ENCODE results near the gene KANK4. TPM values are rescaled to one million over a fixed set of nuclear protein-coding genes. Genes with fewer than 3 reads are reported as not detected.

KANK4 gene
- polyA plus RNA-seq, 4 donors: 19.3 to 45.3 (median 20.4) TPM

GRCh38 chr1:62307895-62308492, 11.2 kb downstream of the KANK4 start:
- no peak for DNase-seq (ENCODE audit: low read depth in 4 of 4, low spot score in 3 of 4)

- DNase-seq (ENCODE audit: low read depth in 4 of 4, low spot score in 3 of 4): no peak
Measured at GRCh38 chr1:62307446-62307845, 11.8 kb downstream of the KANK4 start.

DNA sequence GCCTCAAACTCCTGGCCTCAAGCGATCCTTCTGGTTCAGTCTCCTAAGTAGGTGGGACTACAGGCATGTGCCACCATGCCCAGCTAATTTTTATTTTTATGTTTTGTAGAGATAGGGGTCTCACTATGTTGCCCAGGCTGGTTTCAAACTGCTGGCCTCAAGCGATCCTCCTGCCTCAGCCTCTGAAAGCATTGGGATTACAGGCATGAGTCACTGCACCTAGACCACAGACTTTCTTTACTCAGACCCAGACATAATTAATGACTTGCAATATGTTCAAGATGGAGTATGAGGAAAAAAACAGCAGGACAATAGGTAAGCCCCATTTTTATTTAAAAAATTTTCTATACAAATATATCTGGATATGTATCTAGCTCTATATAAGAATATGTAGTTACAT, 13.2 kb downstream of the KANK4 start:
- DNase-seq (ENCODE audit: low read depth in 4 of 4, low spot score in 3 of 4): no peak

- no peak for DNase-seq (ENCODE audit: low read depth in 4 of 4, low spot score in 3 of 4)
Measured at GRCh38 chr1:62304975-62305374, 14.3 kb downstream of the KANK4 start.

GRCh38 chr1:62304515-62304914, 14.7 kb downstream of the KANK4 start:
- DNase-seq (ENCODE audit: low read depth in 4 of 4, low spot score in 3 of 4): no peak

DNA sequence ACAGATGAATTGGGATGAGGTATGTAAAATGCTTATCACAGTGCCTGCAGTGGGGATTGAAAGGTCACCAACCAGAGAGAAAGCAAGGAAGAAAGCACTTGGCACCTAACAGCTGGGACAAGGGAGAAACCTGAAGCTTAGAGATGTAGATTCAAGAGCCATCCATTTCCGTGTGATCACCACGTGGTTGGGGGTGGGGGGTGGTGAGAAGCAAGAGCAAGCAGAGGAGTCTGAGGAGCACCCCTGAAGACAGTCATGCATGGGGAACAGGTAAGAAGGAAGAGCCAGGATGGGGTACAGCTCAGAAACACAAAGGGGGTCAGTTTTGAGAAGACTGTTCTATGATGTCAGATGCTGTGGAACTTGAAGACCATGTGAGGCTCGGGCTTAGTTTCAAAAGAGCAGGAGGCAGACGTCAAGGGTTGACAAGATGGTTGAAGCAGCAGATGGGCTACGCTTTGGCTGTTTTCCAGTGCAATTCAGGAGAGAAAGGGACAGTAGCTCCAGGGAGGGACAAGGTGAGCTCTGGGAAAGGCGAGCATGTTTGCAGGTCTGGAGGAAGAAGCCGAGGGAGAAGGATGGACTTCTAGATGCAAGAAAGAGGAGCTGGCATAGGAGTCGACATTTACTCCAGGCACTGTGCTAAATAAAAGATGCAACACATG, 17.4 kb downstream of the KANK4 start:
- no peak for DNase-seq (ENCODE audit: low read depth in 4 of 4, low spot score in 3 of 4)

GRCh38 chr1:62299426-62300200, 19.6 kb downstream of the KANK4 start:
- DNase-seq (ENCODE audit: low read depth in 4 of 4, low spot score in 3 of 4): no peak

- no peak for DNase-seq (ENCODE audit: low read depth in 4 of 4, low spot score in 3 of 4)
Measured at GRCh38 chr1:62295921-62296491, 23.2 kb downstream of the KANK4 start.

DNA sequence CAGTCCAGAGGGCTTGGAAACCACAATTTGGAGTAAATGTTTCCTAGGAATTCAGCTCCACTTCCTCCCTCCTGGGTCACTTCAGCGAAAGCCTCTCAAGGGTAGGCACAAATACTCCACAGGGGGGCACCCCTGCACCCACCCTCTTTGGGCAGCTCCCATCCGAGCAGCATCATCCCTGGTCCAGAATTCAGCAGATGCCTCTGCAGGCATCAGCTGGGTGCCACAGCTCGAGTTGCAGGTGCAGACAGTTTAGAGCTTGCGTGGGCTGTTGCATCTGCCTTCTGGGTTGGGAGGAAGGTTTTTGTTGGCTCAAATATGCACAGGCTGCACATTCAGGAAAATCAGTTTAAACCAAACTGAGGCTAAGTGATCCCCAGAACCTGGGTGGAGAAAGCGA, 25.0 kb downstream of the KANK4 start:
- DNase-seq (ENCODE audit: low read depth in 4 of 4, low spot score in 3 of 4): no peak

DNA sequence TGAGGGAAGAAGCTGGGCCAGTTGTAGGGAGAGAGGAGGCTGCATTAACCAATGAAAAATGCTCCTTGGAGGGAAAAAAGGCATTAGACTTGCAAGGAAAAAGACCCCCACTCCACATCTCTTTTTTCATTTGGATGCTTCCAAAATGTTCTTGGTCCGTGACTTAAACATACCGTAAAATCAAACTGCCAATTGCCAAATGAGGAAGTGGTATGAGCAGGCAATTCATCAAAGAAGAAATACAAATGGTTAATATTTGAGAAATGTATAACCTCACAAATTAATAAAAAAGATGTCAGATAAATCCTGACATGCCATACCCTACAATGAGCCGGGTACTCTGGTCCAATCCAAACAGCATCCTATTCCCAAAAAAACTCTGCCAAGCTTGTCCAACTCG, 30.6 kb downstream of the KANK4 start:
- no peak for DNase-seq (ENCODE audit: low read depth in 4 of 4, low spot score in 3 of 4)

- no peak for DNase-seq (ENCODE audit: low read depth in 4 of 4, low spot score in 3 of 4)
Measured at GRCh38 chr1:62288224-62288623, 31.0 kb downstream of the KANK4 start.

- no peak for DNase-seq (ENCODE audit: low read depth in 4 of 4, low spot score in 3 of 4)
Measured at GRCh38 chr1:62286786-62287224, 32.4 kb downstream of the KANK4 start.

DNA sequence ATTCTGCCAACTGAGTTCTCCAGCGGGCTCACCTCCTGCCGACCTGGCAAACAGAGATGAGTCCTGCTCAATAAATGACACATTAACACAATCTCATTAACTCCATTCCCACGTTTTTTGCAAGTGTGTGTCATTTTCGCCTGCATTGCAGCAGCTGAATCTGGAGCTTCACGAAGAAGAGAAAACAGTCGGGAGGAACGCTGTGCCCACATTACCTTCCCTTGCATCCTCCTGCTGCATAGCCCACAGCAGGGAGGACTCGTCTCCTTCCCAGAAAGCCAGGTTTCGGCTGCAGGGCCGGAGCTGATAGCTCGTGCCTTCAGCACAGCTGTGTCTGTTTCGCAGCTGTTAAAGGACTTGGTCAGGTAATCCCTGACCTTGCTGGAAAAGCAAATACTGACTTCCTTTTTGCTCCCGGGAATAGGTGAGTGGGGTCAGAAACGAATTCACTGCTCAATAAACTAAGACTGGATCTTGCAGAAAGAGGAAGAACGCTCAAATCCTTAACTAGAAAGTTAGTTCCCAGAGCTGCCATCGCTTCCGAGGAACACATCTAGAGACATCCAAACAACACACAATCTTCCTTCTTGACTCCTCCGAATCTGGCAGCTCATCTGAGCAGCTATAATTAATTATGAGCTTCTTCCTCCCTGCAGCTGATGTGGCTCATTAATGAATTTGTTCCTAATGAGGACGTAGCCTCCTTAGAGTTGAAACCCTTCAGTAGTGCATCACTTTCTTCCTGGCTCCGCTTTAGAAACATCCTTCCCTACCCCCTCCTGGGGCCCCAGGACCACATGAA, 33.0 kb downstream of the KANK4 start:
- DNase-seq (ENCODE audit: low read depth in 4 of 4, low spot score in 3 of 4): no peak

GRCh38 chr1:62285440-62285839, 33.8 kb downstream of the KANK4 start:
- no peak for DNase-seq (ENCODE audit: low read depth in 4 of 4, low spot score in 3 of 4)

- DNase-seq (ENCODE audit: low read depth in 4 of 4, low spot score in 3 of 4): no peak
Measured at GRCh38 chr1:62283986-62284385, 35.2 kb downstream of the KANK4 start.

DNA sequence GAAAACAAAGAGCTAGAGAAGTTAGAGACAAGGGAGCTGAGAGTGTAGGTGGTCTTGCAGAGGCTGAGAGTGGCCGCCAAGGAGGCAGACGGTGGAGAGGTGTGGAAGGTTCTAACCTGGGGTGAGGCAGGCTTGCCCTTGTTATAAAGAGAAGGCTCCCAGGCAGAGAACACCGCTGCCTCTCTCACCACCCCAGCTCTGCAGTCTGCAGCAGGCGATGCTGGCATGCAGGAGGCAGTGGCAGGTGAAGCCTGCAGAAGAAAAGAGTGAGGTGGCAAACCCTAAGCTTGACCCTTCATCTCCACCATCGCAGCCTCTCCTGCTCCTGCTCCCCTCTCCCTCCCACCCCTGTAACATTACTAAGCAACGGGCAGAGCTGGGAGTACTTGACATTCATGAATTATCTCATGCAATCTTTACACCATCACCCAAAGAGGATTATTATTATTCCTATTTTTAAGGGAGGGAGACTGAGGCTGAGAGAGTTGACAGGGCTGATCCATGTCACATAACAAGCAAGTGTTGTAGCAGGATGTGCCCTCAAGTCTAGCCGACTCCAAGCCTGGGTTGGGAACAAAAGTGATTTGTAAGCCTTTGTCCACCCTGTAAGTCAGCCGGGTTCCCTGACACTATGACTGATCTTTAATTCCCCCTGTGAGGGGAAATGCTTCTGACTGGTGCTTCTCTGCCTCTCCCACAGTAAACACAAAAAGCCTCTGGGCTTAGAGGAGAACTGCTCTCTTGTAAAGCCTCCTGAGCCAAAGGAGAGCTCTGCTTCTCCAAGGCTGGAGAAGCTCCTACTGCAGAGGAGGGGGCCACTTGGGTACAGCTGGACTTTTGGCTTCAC, 36.1 kb downstream of the KANK4 start:
- DNase-seq (ENCODE audit: low read depth in 4 of 4, low spot score in 3 of 4): no peak

- no peak for DNase-seq (ENCODE audit: low read depth in 4 of 4, low spot score in 3 of 4)
Measured at GRCh38 chr1:62281922-62282555, 37.2 kb downstream of the KANK4 start.

GRCh38 chr1:62280960-62281465, 38.2 kb downstream of the KANK4 start:
- DNase-seq (ENCODE audit: low read depth in 4 of 4, low spot score in 3 of 4): no peak

DNA sequence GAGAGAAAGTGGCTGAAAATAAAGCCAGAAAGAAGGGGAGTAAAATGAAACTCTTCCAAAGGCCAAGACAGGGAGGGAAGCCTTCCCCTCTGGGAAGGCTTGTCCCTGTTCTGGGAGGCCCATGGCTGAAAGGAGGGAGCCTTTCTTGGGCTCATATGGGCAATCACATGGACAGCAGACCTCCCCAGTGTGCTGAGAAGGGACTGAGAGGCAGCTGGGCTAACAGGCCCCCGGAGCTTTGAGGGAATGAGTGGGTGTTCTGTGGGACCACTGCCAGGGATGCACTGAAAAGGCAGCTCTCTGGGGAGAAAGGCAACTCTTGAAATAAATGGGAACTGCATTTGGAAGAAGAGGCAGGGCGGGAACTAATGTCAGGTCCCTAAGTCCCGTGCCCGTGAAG, 39.1 kb downstream of the KANK4 start:
- DNase-seq (ENCODE audit: low read depth in 4 of 4, low spot score in 3 of 4): no peak
